Myocyte (in vitro differentiated cells): ENCODE measurements around the gene MS4A12. TPM values are rescaled to one million over a fixed set of nuclear protein-coding genes. Genes with fewer than 3 reads are reported as not detected.
A peak's percentile ranks its signal among the peaks of the same experiment; 100 is the strongest.
"Not testable (repeated sequence)": the region's sequence is repeated elsewhere in the genome, so short reads cannot be mapped to it uniquely, and the experiment has no call there.

ENCODE experiments used
- DNase-seq: peaks from one replicate; pipeline ENCODE4 v3.0.0-alpha.2; 2012; ENCODE audit warnings: low read depth
- polyA plus RNA-seq: library from polyadenylated mRNA; unstranded; fragments of >200 nt; gene quantifications from one replicate; pipeline ENCODE4 v1.2.1, GENCODE V29; 2012; ENCODE audit warnings: missing spikeins
- total RNA-seq: library from RNA; depleted of rRNA; stranded (reverse); fragments of >200 nt; gene quantifications from 2 replicates; pipeline ENCODE4 v1.2.3, GENCODE V29; 2014

Gene MS4A12, protein sequence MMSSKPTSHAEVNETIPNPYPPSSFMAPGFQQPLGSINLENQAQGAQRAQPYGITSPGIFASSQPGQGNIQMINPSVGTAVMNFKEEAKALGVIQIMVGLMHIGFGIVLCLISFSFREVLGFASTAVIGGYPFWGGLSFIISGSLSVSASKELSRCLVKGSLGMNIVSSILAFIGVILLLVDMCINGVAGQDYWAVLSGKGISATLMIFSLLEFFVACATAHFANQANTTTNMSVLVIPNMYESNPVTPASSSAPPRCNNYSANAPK
- total RNA-seq, result 0.19 TPM in 1 of 2 replicates, not detected in the other
- polyA plus RNA-seq, result 0.86 TPM

DNA sequence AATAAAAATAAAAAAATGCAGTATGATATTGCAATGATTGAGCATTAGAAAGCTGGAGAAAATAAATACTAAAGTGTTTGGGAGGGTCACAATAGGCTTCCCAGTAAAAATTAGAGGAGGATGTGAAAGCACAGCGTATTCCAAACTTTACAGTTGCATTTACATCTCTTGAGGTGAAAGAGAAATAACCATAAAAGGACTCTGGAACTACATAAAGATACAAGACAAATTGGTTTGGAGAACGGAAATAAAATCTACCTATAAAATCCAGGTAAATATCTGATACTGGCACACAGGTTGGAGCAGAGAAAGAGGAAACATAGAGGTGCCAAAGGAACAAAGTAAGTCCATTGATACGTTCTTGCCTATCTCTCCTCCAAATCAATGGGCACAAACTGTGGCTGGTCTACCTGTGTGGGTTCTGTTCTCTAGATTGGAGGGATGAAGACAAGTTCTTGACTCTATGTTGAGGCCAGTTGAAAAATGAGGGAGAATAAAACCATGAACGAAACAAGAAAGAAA is at the start of gene MS4A12:
TSS of gene MS4A12 (plus strand) at position 291 of the 522 bp plus-strand sequence. CDS start 4,541 bp downstream, outside the sequence.
- DNase-seq, result no peak

GRCh38 chr11:60447070-60447469 is 45.5 kb upstream of the MS4A12 start:
- DNase-seq, result no peak

- no peak for DNase-seq
These were observed 44.7 kb upstream of the MS4A12 start for GRCh38 chr11:60447846-60448245.

DNA sequence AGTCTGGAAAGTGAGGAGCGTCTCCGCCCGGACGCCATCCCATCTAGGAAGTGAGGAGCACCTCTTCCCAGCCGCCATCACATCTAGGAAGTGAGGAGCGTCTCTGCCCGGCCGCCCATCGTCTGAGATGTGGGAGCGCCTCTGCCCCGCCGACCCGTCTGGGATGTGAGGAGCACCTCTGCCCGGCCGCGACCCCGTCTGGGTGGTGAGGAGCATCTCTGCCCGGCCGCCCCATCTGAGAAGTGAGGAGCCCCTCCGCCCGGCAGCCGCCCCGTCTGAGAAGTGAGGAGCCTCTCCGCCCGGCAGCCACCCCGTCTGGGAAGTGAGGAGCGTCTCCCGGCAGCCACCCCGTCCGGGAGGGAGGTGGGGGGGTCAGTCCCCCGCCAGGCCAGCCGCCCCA is 41.4 kb upstream of the MS4A12 start:
- not testable (repeated sequence) for DNase-seq

- no peak for DNase-seq
These were observed 38.4 kb upstream of the MS4A12 start for GRCh38 chr11:60454212-60454611.

DNA sequence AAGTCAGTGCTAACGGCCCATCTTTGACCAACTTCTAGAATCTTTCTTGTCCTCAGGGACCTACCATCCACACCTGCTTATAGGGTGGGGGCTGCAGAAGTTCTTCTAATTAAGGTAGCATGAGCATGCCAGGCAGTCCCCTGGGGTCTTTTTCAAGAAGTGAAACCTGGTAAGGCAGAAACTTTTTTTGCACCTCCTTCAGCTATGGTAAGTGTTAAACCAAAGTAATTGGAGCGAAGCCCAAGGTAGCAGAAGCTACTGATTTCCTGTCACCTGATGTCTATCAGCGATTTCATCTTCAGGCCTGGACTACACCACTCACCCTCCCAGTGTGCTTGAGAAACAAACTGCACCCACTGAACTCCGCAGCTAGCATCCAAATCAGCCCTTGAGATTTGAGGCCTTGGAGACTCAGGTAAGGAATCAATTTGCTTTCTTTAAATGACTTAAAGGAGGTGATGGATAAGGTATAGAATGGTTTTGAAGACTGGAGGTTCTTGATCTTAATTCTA is 37.0 kb upstream of the MS4A12 start, which contains the start of gene MS4A1:
TSS of gene MS4A1 (plus strand) at position 317 of the 512 bp plus-strand sequence. CDS start 6,528 bp downstream, outside the sequence.
- no peak for DNase-seq

DNA sequence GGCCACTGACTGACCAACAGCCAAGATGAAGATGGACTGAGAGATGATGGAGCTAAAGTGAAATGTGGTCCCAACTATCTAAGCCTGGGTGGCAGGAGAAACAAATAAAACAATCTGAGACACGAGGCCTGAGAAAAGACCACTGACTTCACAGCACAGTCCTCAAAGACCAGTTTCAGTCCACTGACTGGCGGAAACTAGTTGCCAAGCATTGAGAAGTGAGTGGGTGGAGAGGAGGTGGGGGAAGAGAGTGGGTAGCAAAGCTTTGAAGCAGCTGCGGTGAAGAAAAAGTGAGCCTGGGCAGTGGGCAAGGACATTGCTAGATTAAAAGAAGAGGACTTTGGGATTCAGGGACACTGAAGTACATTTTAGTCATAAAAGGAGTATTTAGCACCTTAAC is 35.0 kb upstream of the MS4A12 start:
- no peak for DNase-seq

DNA sequence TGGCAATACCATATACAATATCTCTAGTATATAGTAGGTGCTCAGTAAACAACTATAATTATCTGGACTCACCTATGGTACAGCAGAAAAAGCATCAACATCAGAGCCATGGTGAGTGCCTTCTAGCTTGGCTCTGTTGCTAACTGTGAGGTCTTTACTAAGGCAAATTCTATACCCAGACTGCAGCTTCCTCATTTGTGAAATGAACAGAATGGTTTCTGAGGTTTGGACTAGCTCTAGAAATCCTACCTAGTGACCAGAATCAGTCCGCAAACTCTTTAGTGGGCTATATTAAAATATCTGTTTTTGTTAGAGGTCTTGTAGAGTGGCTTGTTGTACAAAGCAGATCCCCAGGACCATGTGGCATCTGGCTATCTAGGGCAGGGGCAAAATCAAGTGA is 33.2 kb upstream of the MS4A12 start:
- no peak for DNase-seq

- no peak for DNase-seq
These were observed 23.7 kb upstream of the MS4A12 start for GRCh38 chr11:60468829-60469228.

DNA sequence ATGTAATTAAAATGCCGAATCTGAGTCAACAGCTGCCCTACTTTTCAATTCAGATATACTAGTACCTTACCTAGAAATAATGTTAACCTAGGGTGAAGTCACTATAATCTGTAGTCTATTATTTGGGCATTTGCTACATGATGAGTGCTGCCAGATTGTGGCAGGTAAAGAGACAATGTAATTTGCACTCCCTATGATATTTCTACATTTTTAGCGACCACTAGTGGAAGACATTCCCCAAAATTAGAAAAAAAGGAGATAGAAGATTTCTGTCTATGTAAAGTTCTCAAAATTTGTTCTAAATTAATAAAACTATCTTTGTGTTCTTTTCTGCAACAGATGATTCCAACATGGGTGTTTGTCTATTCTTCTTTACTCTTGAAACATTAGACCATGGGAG is 22.9 kb upstream of the MS4A12 start:
- no peak for DNase-seq

DNA sequence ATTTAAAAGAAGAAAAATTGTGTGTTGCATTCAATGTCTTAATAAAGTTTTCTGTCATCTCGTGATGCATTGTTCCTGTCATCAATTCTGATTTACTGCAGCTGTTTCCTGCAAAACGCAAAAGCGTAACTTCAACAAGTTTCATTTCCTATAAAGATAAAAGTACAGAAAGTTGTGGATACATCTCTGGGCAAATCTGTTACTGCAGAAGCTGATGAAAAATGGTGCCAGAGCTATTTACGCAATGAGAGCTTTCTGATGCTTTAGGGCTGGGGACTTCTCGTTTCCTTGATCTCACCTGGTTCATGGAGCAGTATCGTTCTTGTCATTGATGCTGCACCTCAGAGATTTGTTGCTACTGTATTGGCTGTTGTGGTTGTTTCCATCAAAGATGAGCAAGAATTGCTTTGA is 15.5 kb upstream of the MS4A12 start:
- no peak for DNase-seq

- DNase-seq, result no peak
These were observed 10.2 kb upstream of the MS4A12 start for GRCh38 chr11:60482361-60482760.

- DNase-seq, result no peak
These were observed 6.6 kb upstream of the MS4A12 start for GRCh38 chr11:60485987-60486386.

DNA sequence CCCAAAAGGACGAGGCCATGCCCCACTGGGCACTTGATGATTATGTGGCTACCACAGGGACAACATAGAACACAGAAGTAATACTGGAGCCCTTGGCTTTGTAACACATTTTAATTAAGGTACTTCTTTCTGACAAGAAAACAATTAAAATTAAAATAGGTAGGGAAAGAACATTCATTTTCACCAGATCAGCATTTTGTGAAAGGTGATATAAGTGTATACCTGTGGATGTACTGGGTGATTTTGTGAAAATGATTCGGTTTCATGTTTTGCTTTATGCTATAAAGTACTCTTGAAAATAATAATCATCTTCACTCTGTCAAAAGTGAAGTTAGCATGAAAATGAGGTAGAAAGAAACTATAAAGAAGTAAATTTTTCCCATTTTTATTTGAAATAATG is 876 bp downstream of the MS4A12 start:
- no peak for DNase-seq

DNA sequence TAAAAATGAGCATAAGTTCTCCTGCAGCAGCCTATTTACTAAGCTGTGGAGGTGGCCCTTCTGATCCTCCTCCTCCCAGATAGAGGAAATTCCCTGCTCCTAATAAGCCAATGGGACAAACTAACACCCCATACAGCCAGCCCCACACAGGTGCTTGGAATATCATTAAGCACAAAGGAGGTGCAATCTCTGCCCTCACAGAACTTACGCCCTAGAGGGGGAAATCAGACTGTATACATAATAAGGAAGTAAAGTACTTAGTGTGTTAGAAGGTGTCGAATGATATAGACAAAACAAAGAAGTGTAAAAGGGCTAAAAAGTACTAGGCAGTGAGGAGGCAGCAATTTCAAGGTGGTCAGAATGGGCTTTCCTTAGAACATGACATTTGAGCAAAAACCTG is 5.8 kb downstream of the MS4A12 start:
- no peak for DNase-seq

- peak; percentile 78 for DNase-seq
These were observed 6.3 kb downstream of the MS4A12 start for GRCh38 chr11:60498853-60499252.

DNA sequence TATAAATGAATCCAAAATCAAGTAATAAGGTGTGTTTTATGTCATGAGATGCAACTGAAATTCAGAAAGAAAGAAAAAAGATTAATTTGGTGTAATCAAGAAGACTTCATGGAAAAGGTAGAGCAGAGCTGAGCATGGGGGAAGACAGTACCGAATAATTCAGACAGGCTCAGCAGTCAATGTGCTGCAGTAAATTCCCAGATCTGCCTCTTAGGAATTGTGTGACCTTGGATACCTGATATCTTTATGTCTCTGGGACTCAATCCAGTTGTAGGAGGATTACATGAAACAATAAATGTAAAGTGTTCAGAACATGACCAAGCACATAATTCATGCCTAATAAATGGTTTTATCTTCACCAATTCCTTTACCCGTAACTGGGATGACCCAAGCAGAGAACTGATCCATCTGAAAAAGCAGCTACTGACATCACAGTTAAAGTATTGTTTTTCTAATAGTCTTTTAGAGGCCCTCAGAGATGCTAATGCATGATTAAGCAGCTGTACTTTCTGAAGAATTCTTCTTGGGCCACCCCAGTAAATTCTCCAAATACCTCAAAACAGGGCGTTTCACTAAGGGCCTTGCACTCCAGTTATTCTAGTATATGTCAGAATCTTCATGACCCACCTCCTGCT is 7.8 kb downstream of the MS4A12 start:
- DNase-seq, result peak; percentile 37

GRCh38 chr11:60502221-60502775 is 9.7 kb downstream of the MS4A12 start:
- no peak for DNase-seq

- no peak for DNase-seq
These were observed 11.8 kb downstream of the MS4A12 start for GRCh38 chr11:60504219-60504905.

- DNase-seq, result not testable (repeated sequence)
These were observed 17.0 kb downstream of the MS4A12 start for GRCh38 chr11:60509609-60510008.

GRCh38 chr11:60510209-60510608 is 17.6 kb downstream of the MS4A12 start:
- DNase-seq, result not testable (repeated sequence)
